SKM-1 (cell line): Measurements from ENCODE around the gene NRAP.

ENCODE experiments used
- DNase-seq: peaks from one replicate; lab custom pipeline; 2025; ENCODE audit not compliant: unreplicated experiment; lab: John Stamatoyannopoulos, UW

The NRAP gene

DNA sequence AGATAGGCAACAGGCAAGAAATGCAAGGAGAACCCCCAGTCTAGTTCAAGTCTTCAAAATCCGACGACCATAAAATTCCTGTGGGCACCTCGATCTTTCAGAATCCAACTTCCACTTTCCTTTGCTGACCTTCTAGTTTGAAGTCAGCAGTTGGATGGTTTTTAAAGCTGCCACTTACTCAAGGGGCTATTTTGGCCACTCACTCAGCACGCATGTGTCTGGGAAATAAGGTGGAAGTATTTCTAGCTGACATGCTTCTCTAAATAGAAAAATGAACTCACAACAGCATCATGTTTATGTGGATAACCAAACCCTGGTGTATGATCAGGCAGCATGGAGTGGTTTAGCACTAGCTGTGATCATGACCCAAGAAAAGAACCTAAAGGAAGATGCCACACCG is at the start of gene NRAP:
Gene NRAP (minus strand): TSS at position 134 of the 400 bp plus-strand sequence. CDS start 159 bp downstream, outside the sequence.
- DNase-seq, result no peak

GRCh38 chr10:113713640-113713982 is 49.8 kb upstream of the NRAP start:
- no peak for DNase-seq

GRCh38 chr10:113712755-113713639 is 49.2 kb upstream of the NRAP start:
- no peak for DNase-seq

DNA sequence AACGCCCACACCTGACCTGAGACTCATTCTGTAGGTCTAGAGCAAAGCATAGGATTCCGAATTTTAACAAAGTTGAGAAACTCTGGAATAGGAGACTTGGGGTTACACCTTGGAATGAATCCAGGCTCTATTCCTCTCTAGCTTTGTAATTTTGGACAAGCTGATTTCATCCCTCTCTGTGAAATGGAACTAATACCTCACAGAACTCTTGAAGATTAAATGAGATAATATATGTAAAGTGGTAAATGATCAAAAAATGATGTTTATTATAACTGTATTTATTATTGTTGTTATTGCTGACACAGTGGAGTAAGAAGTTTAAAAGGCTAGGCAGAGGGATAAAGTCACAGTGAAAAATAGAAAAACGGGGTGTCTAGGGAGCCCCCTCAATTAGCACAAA is 48.2 kb upstream of the NRAP start:
- no peak for DNase-seq

DNA sequence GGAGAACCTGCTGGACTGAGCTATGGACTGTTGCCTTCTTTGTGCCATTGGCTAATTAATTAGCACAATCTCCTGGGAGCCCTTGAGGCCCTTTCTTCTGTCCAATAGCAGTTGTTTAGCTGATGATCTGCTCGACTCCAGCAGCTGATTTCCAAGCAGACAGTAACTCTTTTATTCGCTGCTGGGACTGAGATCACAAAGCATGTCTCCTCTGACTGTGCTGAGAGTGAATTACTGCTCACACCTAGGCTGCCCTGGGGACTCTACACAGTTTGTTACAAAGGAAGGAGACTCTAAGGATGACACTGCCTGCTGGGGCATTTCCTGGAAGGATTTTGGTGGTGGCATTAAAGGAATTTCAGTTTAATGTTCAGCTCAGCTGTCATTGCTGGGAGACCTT is 47.3 kb upstream of the NRAP start:
- DNase-seq, result no peak

- no peak for DNase-seq
Measured at GRCh38 chr10:113709221-113709838, 45.5 kb upstream of the NRAP start.

DNA sequence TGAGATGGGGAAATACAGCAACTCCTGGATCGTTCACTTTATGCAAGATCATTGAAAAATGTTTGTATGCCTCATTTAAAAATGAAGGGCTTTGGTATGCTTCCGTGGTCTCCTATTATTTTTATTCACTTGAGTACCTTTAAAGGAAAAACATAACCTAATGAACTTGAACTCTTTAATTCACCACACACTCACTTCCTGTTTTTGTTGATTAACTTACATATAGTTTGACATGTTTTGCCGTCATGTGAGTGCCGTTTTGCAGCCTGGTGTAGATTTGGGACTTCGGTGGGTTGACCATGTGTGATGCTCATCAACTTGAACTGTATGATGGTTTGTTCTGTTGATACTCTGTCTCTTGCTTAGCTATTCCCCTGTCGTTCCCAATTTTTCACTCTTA is 44.8 kb upstream of the NRAP start:
- DNase-seq, result no peak

DNA sequence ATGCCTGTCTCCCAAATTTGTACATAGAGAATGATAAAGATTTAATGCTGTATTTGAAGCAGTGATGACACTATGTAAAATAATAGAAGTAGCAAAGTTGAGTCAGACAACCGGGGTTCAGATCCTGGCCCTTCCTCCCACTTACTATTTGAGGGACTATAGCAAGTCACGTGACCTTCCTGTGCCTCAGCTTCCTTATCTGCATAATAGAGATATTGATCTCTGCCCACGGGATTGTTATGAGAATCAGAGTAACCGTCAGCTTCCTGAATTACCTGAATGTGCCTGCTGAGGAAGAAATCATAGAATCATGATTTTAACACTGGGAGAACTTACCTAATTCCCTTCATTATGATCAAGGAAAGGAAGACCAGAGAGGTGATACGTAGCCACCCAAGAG is 42.8 kb upstream of the NRAP start:
- no peak for DNase-seq

GRCh38 chr10:113705344-113705652 is 41.5 kb upstream of the NRAP start:
- DNase-seq, result no peak

GRCh38 chr10:113704637-113705343 is 40.9 kb upstream of the NRAP start:
- no peak for DNase-seq

- DNase-seq, result no peak
Measured at GRCh38 chr10:113697595-113697994, 33.8 kb upstream of the NRAP start.

DNA sequence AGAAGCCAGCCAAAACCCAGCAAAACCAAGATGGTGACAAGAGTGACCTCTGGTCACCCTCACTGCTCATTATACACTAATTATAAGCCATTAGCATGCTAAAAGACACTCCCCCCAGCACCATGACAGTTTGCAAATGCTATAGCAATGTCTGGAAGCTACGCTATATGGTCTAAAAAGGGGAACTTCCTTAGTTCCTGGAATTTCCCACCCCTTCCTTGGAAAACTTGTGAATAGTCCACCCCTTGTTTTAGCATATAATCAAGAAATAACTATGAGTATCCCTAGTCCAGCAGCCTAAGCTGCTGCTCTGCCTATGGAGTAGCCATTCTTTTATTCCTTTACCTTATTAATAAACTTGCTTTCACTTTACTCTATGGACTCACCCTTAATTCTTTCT is 31.9 kb upstream of the NRAP start:
- DNase-seq, result no peak

GRCh38 chr10:113693348-113693747 is 29.5 kb upstream of the NRAP start:
- DNase-seq, result no peak

DNA sequence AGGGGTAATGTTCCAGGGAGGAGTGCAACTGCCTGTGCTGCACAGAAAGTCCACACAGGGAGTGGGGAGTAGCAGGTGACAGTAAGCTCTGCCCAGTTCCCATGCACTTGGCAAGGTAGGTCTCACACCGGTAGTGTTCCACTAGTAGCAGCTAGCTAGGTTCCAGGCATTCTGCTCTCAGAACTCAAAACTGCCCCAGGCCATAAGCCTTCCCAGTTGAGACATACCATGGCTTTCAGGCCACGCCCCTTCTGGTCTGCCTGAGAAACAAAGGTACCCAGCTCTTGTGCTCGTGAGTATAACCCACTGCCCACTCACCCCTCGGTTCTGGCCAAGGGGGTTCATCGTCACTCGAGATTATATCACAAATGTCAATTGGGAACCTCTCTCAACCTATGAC is 28.4 kb upstream of the NRAP start:
- no peak for DNase-seq

DNA sequence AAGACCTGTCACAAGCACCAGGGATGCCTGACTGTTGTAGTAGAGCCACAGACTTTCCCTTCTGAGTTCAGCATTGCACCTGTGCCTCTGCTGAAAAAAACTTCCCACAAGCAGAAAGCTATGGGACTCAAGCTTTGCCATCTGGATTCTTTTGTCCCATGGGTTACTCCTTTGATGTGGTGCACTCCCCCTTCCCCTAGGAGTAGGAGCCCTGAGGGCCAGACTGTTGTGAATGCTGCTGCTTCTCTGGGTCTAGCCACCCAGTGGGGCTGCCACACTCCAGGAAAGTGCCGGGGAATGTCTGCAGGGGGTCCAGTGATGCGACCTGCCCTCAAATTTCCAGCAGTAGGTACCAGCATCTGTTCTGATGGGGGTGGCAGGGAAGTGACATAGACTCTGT is 27.5 kb upstream of the NRAP start:
- DNase-seq, result no peak

DNA sequence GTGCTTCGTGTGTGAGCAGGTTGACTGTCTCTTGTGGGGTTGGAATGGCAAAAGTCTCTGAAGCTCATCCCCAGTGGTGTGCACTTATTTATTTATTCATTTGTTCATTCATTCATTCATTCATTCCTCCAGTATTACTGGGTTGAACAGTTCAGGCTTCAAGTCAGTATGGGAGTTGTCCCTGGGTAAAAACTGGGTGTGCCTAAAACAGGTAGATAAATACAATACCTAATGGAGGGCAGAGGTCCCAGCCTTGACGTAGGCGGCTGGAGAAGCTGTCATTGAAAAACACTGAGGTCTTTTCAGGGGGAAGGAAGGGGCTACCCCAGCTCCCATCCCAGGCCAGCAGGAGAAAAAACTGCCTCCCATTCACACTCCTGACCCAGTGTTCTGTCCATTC is 26.9 kb upstream of the NRAP start:
- DNase-seq, result no peak

GRCh38 chr10:113689574-113689973 is 25.7 kb upstream of the NRAP start:
- DNase-seq, result no peak

- DNase-seq, result no peak
Measured at GRCh38 chr10:113689057-113689456, 25.2 kb upstream of the NRAP start.

- no peak for DNase-seq
Measured at GRCh38 chr10:113687037-113687436, 23.2 kb upstream of the NRAP start.

DNA sequence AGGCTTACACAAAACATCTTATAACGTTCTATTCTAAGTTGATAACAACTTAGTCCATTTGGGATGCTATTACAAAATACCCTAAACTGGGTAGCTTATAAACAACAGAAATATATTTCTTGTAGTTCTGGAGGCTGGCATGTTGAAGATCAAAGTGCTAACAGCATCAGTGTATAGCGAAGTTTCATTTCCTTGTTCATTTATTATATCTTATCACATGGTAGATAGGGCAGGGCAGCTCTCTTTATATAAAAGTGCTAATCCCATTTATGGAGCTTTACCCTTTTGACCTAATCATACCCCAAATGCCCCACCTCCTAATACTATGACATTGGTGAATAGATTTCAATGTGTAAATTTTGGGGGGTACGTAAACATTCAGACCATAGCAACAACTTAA is 22.2 kb upstream of the NRAP start:
- no peak for DNase-seq

GRCh38 chr10:113683300-113683699 is 19.5 kb upstream of the NRAP start:
- DNase-seq, result no peak
